GM12878 (cell line): ENCODE results near the gene GAB1. TPM values are rescaled to one million over a fixed set of nuclear protein-coding genes. Genes with fewer than 3 reads are reported as not detected.

Experiments used
- ATF3 ChIP-seq: IDR thresholded peaks from 2 replicates; pipeline ENCODE4 v1.6.1; 2011; ENCODE audit warnings: low read depth, mild to moderate bottlenecking, low read length, moderate library complexity, borderline replicate concordance; ENCODE audit errors: extremely low read depth
- BCL11A ChIP-seq: IDR thresholded peaks from 2 replicates; pipeline ENCODE4 v1.6.1; 2011; ENCODE audit warnings: low read depth, low read length
- ELK1 ChIP-seq: IDR thresholded peaks from 2 replicates; pipeline ENCODE4 v1.6.1; 2012; ENCODE audit warnings: low read depth, low read length, improper control_type of control experiment
- HSF1 ChIP-seq: fragments of 150-350 bp; IDR thresholded peaks from 2 replicates; pipeline ENCODE4 v1.6.1; 2014; ENCODE audit warnings: mild to moderate bottlenecking, low read depth, low read length
- KDM1A ChIP-seq: fragments of 200-600 bp; sonication (generic); IDR thresholded peaks from 2 replicates; pipeline ENCODE4 v1.6.1; 2016; ENCODE audit warnings: borderline replicate concordance
- MLLT1 ChIP-seq: fragments of 450-650 bp; IDR thresholded peaks from 2 replicates; pipeline ENCODE4 v1.6.1; 2016; ENCODE audit warnings: mild to moderate bottlenecking
- MYC ChIP-seq: IDR thresholded peaks from 2 replicates; pipeline ENCODE4 v1.6.1; 2011; ENCODE audit warnings: mild to moderate bottlenecking, low read length, moderate library complexity, inconsistent platforms; ENCODE audit not compliant: insufficient read depth, insufficient replicate concordance, insufficient read length, severe bottlenecking
- NFXL1 ChIP-seq: fragments of 450-650 bp; IDR thresholded peaks from 2 replicates; pipeline ENCODE4 v1.6.1; 2017; ENCODE audit warnings: antibody characterized with exemption, mild to moderate bottlenecking, borderline replicate concordance
- POLR2A ChIP-seq: IDR thresholded peaks from 2 replicates; pipeline ENCODE4 v1.6.1; 2011; ENCODE audit warnings: low read depth, mild to moderate bottlenecking, low read length
- POU2F2 ChIP-seq: IDR thresholded peaks from 3 replicates; pipeline ENCODE4 v1.6.1; 2011; ENCODE audit warnings: low read depth, mild to moderate bottlenecking, low read length, borderline replicate concordance
- RAD51 ChIP-seq: fragments of 450-650 bp; IDR thresholded peaks from 2 replicates; pipeline ENCODE4 v1.6.1; 2016; ENCODE audit warnings: moderate library complexity, mild to moderate bottlenecking, inconsistent platforms
- SIX5 ChIP-seq: IDR thresholded peaks from 2 replicates; pipeline ENCODE4 v1.6.1; 2011; ENCODE audit warnings: mild to moderate bottlenecking, low read depth, low read length, moderate library complexity; ENCODE audit not compliant: severe bottlenecking
- SMAD1 ChIP-seq: fragments of 450-650 bp; IDR thresholded peaks from 2 replicates; pipeline ENCODE4 v1.6.1; 2018; ENCODE audit warnings: mild to moderate bottlenecking, low read depth; ENCODE audit not compliant: partially characterized antibody
- SREBF1 ChIP-seq: IDR thresholded peaks from 2 replicates; pipeline ENCODE4 v1.6.1; 2012; ENCODE audit warnings: mild to moderate bottlenecking, low read length
- SRF ChIP-seq, 2 experiments: IDR thresholded peaks; 2 replicates each; pipeline ENCODE4 v1.6.1; 2011; ENCODE audit warnings: low read depth in 2 of 2, low read length in 2 of 2, mild to moderate bottlenecking in 1 of 2, moderate library complexity in 1 of 2
- STAT1 ChIP-seq: fragments of 450-650 bp; conservative IDR thresholded peaks from 2 replicates; pipeline ENCODE4 v1.6.1; 2014; ENCODE audit warnings: antibody characterized with exemption, mild to moderate bottlenecking
- STAT3 ChIP-seq: IDR thresholded peaks from 2 replicates; pipeline ENCODE4 v1.6.1; 2011; ENCODE audit warnings: low read depth, low read length, improper control_type of control experiment
- TBL1XR1 ChIP-seq: IDR thresholded peaks from 2 replicates; pipeline ENCODE4 v1.6.1; 2012; ENCODE audit warnings: low read depth, low read length, improper control_type of control experiment
- polyA plus RNA-seq, 11 experiments: library from polyadenylated mRNA; depleted of rRNA in 4 of 11; unstranded in 6 of 11; stranded (reverse) in 5 of 11; fragments of >200 nt; fragmentation: Nextera tagmentation in 4 of 11; fragmentation: Illumina TruSeq in 1 of 11; extraction: Ambion mirVana in 4 of 11; extraction: Trizol in 1 of 11; gene quantifications; 1 replicate in 1 of 11; 2 replicates in 10 of 11; pipeline versions ENCODE4 v1.2.1 to v1.2.3, GENCODE V29; 2011 to 2016; ENCODE audit warnings: inconsistent platforms in 2 of 11, missing spikeins in 2 of 11, low read depth in 1 of 11
- total RNA-seq, 4 experiments: library from RNA; depleted of rRNA in 3 of 4; stranded (reverse); fragments of >200 nt in 3 of 4; fragmentation: Illumina TruSeq in 1 of 4; extraction: Trizol in 1 of 4; gene quantifications; 2 replicates each; pipeline versions ENCODE4 v1.2.1 to v1.2.3, GENCODE V29; 2013 to 2021
- TF ChIP-seq, protein P1 (sequence below): fragments of 450-650 bp; IDR thresholded peaks from 2 replicates; pipeline ENCODE4 v1.6.1; 2017; ENCODE audit warnings: mild to moderate bottlenecking, low read depth, inconsistent platforms; ENCODE audit not compliant: poor library complexity, severe bottlenecking
- TF ChIP-seq, protein P2 (sequence below): fragments of 450-650 bp; IDR thresholded peaks from 2 replicates; pipeline ENCODE4 v1.6.1; 2017; ENCODE audit warnings: antibody characterized with exemption, mild to moderate bottlenecking, moderate library complexity

Gene GAB1
- total and polyA plus RNA-seq, 10 of the 15 experiments (the other 5 are each of a cell fraction or from before 2014, with no cell fraction given): 0.37 to 5.3 (median 3.2) TPM

GRCh38 chr4:143372093-143372915, 35.6 kb downstream of the GAB1 start (continued):
- TF ChIP-seq, protein P1, sequence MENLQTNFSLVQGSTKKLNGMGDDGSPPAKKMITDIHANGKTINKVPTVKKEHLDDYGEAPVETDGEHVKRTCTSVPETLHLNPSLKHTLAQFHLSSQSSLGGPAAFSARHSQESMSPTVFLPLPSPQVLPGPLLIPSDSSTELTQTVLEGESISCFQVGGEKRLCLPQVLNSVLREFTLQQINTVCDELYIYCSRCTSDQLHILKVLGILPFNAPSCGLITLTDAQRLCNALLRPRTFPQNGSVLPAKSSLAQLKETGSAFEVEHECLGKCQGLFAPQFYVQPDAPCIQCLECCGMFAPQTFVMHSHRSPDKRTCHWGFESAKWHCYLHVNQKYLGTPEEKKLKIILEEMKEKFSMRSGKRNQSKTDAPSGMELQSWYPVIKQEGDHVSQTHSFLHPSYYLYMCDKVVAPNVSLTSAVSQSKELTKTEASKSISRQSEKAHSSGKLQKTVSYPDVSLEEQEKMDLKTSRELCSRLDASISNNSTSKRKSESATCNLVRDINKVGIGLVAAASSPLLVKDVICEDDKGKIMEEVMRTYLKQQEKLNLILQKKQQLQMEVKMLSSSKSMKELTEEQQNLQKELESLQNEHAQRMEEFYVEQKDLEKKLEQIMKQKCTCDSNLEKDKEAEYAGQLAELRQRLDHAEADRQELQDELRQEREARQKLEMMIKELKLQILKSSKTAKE: peak; percentile 99
- TF ChIP-seq MLLT1: no peak
- TF ChIP-seq, protein P2, sequence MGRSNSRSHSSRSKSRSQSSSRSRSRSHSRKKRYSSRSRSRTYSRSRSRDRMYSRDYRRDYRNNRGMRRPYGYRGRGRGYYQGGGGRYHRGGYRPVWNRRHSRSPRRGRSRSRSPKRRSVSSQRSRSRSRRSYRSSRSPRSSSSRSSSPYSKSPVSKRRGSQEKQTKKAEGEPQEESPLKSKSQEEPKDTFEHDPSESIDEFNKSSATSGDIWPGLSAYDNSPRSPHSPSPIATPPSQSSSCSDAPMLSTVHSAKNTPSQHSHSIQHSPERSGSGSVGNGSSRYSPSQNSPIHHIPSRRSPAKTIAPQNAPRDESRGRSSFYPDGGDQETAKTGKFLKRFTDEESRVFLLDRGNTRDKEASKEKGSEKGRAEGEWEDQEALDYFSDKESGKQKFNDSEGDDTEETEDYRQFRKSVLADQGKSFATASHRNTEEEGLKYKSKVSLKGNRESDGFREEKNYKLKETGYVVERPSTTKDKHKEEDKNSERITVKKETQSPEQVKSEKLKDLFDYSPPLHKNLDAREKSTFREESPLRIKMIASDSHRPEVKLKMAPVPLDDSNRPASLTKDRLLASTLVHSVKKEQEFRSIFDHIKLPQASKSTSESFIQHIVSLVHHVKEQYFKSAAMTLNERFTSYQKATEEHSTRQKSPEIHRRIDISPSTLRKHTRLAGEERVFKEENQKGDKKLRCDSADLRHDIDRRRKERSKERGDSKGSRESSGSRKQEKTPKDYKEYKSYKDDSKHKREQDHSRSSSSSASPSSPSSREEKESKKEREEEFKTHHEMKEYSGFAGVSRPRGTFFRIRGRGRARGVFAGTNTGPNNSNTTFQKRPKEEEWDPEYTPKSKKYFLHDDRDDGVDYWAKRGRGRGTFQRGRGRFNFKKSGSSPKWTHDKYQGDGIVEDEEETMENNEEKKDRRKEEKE: no peak
- no peak for TF ChIP-seq HSF1
- TF ChIP-seq STAT1: no peak
- TF ChIP-seq RAD51: peak; percentile 19; the same call in 1 of the 2 replicates
- peak; percentile 90; the same call in 2 of the 3 replicates for TF ChIP-seq POU2F2
- TF ChIP-seq MYC: no peak
- TF ChIP-seq NFXL1: no peak
- no peak for TF ChIP-seq SMAD1
- TF ChIP-seq SIX5: no peak
- no peak for TF ChIP-seq SREBF1
- TF ChIP-seq KDM1A: no peak
- no peak for TF ChIP-seq ATF3
- peak in 1 of 2 experiments; percentile 31; a peak in 1 of 4 replicates for TF ChIP-seq SRF (IDR thresholded peaks at IDR 0.05; ENCODE audit: low read depth in 2 of 2, low read length in 2 of 2)
- TF ChIP-seq BCL11A: peak; percentile 77; the same call in 1 of the 2 replicates
- TF ChIP-seq POLR2A: no peak
- TF ChIP-seq ELK1: no peak
- TF ChIP-seq STAT3: peak; percentile 26; the same call in 1 of the 2 replicates
- TF ChIP-seq TBL1XR1: peak; percentile 32; the same call in 1 of the 2 replicates
